A673 (cell line): Measurements from ENCODE around the gene ASPDH. TPM values are rescaled to one million over a fixed set of nuclear protein-coding genes. Genes with fewer than 3 reads are reported as not detected.
A peak's percentile ranks its signal among the peaks of the same experiment; 100 is the strongest.

ENCODE experiments used
- BruUV-seq: library from RNA; stranded (reverse); fragments of 400-500 nt; replicated peaks from 2 replicates; lab custom pipeline; 2021; lab: Mats Ljungman, UMichigan
- CTCF ChIA-PET: fragments of 300-600 bp; sonication (Branson Sonifier 250); formaldehyde crosslinking; loops from one replicate; lab custom pipeline; 2022; ENCODE audit warnings: antibody characterized with exemption; lab: Charles Lee
- POLR2A ChIA-PET: fragments of 300-600 bp; sonication (Branson Sonifier 250); formaldehyde crosslinking; loops from one replicate; lab custom pipeline; 2022; ENCODE audit warnings: antibody characterized with exemption; ENCODE audit not compliant: low non-redundant PET; lab: Charles Lee
- DNase-seq: peaks from one replicate; pipeline ENCODE4 v3.0.0-alpha.2; 2015; ENCODE audit warnings: low spot score
- H3K27ac ChIP-seq: fragments of 200-600 bp; sonication (generic); 2 replicates; pipeline ENCODE4 v1.5.1; 2016; ENCODE audit warnings: mixed run types, low read depth, mild to moderate bottlenecking, mixed read lengths, antibody characterized with exemption, low read length; ENCODE audit not compliant: poor library complexity, severe bottlenecking
- H3K27me3 ChIP-seq: fragments of 200-600 bp; sonication (generic); replicated peaks from 2 replicates; pipeline ENCODE4 v1.6.1; 2017; ENCODE audit warnings: mixed run types, low read depth, mild to moderate bottlenecking, mixed read lengths, antibody characterized with exemption, low read length; ENCODE audit not compliant: insufficient read depth, poor library complexity
- H3K36me3 ChIP-seq: fragments of 200-600 bp; sonication (generic); 2 replicates; pipeline ENCODE4 v1.6.1; 2016; ENCODE audit warnings: mixed run types, mild to moderate bottlenecking, mixed read lengths, antibody characterized with exemption, low read length; ENCODE audit not compliant: insufficient read depth, poor library complexity, severe bottlenecking
- H3K4me1 ChIP-seq: fragments of 200-600 bp; sonication (generic); 2 replicates; pipeline ENCODE4 v1.6.1; 2017; ENCODE audit warnings: mixed run types, mild to moderate bottlenecking, mixed read lengths, antibody characterized with exemption, low read length; ENCODE audit not compliant: insufficient read depth, poor library complexity, severe bottlenecking
- H3K4me3 ChIP-seq: fragments of 200-600 bp; sonication (generic); 2 replicates; pipeline ENCODE4 v1.5.1; 2016; ENCODE audit warnings: low read depth, mixed run types, mild to moderate bottlenecking, mixed read lengths, low read length; ENCODE audit not compliant: poor library complexity, severe bottlenecking
- H3K9me3 ChIP-seq: fragments of 200-600 bp; sonication (generic); 2 replicates; pipeline ENCODE4 v1.6.1; 2016; ENCODE audit warnings: mixed run types, low read depth, mild to moderate bottlenecking, mixed read lengths, antibody characterized with exemption, low read length; ENCODE audit not compliant: poor library complexity, severe bottlenecking
- CTCF ChIP-seq: fragments of 300-800, 200-600 bp; sonication (generic); conservative IDR thresholded peaks from 2 replicates; pipeline ENCODE4 v1.5.1; 2017; ENCODE audit warnings: low read depth, mild to moderate bottlenecking, antibody characterized with exemption, low read length, moderate library complexity, mixed read lengths
- EZH2 ChIP-seq: fragments of 200-600 bp; sonication (generic); IDR thresholded peaks from 2 replicates; pipeline ENCODE4 v1.6.1; 2017; ENCODE audit warnings: borderline replicate concordance, low read depth, mild to moderate bottlenecking, mixed read lengths, antibody characterized with exemption, low read length; ENCODE audit not compliant: poor library complexity, severe bottlenecking
- intact Hi-C: fragments of 100-400 bp; cut with micrococcal nuclease; formaldehyde crosslinking; loops from one replicate; pipeline ENCODE4 v1.10.0; 2022; ENCODE audit not compliant: unreplicated experiment
- total RNA-seq: library from RNA; stranded (reverse); gene quantifications from 2 replicates; pipeline ENCODE4 v1.2.3, GENCODE V29; 2021

The ASPDH gene
- total RNA-seq, 1 experiment from 2014 or later: 0.45 TPM

GRCh38 chr19:50493171-50493570, 20.5 kb downstream of the ASPDH start:
- no TSS peak for BruUV-seq
- Histone ChIP-seq H3K4me1 (no peaks in the 10 kb centered on the region), H3K27me3 (peaks cover 73% of the 10 kb centered on the region), H3K4me3 (no peak overlapping the region), H3K36me3 (no peaks in the 10 kb centered on the region), H3K27ac (no peak overlapping the region), H3K9me3 (no peaks in the 10 kb centered on the region)
- no peak for TF ChIP-seq CTCF
- TF ChIP-seq EZH2: no peak
- POLR2A ChIA-PET: no interaction called here
- CTCF ChIA-PET: no interaction called here
- intact Hi-C loops: no loop called here
- DNase-seq: no peak

DNA sequence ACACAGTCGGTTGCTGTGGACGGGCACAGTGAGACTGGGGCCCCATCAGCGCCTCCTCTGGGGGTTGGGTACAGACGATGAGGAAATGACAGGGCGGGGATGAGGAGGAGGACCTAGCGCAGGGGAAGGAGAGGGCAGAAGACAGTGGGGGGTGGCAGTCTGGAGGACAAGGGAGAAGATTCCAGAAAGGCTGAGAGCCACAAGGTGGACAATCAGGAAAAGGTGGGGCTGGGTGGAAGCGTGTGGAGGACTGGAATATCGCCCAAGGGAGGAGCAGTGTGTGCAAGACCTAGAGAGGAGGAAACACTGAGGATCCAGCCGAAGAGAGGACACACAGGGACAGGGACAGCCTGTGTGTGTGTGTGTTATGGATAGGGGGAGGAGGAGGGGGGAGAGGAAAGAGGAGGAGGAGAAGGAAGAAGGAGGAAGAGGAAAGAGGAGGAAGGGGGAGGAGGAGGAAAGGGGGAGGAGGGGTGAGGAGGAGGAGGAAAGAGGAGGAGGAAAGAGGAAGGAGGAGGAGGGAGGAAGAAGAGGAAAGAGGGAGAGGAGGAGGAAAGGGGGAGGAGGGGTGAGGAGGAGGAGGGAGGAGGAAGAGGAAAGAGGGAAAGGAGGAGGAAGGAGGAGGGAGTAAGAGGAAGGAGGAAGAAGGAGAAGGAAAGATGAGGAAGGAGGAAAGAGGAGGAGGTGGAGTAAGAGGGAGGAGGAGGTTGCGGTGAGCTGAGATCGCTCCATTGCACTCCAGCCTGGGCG, 21.2 kb downstream of the ASPDH start:
- intact Hi-C loops: no loop called here
- DNase-seq: peak; percentile 34
- CTCF ChIA-PET: no interaction called here
- POLR2A ChIA-PET: no interaction called here
- no peaks in the 10 kb centered on the region for H3K4me1 ChIP-seq
- H3K4me3 ChIP-seq: no peak overlapping the region
- H3K36me3 ChIP-seq: no peaks in the 10 kb centered on the region
- peaks cover 67% of the 10 kb centered on the region for H3K27me3 ChIP-seq
- no TSS peak for BruUV-seq
- no peaks in the 10 kb centered on the region for H3K9me3 ChIP-seq
- no peak overlapping the region for H3K27ac ChIP-seq
- TF ChIP-seq EZH2 (no peak), CTCF (0 out of 2 replicates have a peak, but pooled peaks have one; percentile 9)

GRCh38 chr19:50490991-50491472, 22.7 kb downstream of the ASPDH start:
- Histone ChIP-seq H3K36me3 (no peaks in the 10 kb centered on the region), H3K4me1 (no peaks in the 10 kb centered on the region), H3K27me3 (peaks cover 67% of the 10 kb centered on the region), H3K27ac (no peak overlapping the region), H3K4me3 (no peak overlapping the region), H3K9me3 (peaks cover 8% of the 10 kb centered on the region)
- no TSS peak for BruUV-seq
- CTCF ChIA-PET: no interaction called here
- no peak for TF ChIP-seq EZH2
- POLR2A ChIA-PET: no interaction called here
- intact Hi-C loops: no loop called here
- DNase-seq: no peak
